B cell (primary cell): Measurements from ENCODE around the gene PTRH1.

Source experiments
- CTCF ChIP-seq: fragments of 200-600 bp; IDR thresholded peaks from one replicate; pipeline ENCODE4 v1.8.0; 2022; ENCODE audit warnings: antibody characterized with exemption, mild to moderate bottlenecking
- EZH2 ChIP-seq: IDR thresholded peaks from 2 replicates; pipeline ENCODE4 v1.6.1; 2012; ENCODE audit warnings: borderline replicate concordance, low read depth, mild to moderate bottlenecking, moderate library complexity, low read length; ENCODE audit not compliant: insufficient read depth, poor library complexity, severe bottlenecking

- no peak for TF ChIP-seq CTCF
- TF ChIP-seq EZH2 = no peak
These were observed 47.6 kb downstream of the PTRH1 start for GRCh38 chr9:127667906-127668305.
